Skeletal muscle cell (primary cell): Measurements from ENCODE around the gene MIB1.
A peak's percentile ranks its signal among the peaks of the same experiment; 100 is the strongest.

Experiments used
- DNase-seq: peaks from one replicate; pipeline ENCODE4 v3.0.0-alpha.2; 2010; ENCODE audit warnings: low read depth
- H3K4me3 ChIP-seq: 2 replicates; pipeline ENCODE4 v1.5.1; 2011; ENCODE audit warnings: low read depth, mild to moderate bottlenecking, control low read depth, low read length, moderate library complexity

The MIB1 gene

GRCh38 chr18:21803495-21803894 is 62.9 kb downstream of the MIB1 start:
- DNase-seq: no peak
- H3K4me3 ChIP-seq: no peak overlapping the region

DNA sequence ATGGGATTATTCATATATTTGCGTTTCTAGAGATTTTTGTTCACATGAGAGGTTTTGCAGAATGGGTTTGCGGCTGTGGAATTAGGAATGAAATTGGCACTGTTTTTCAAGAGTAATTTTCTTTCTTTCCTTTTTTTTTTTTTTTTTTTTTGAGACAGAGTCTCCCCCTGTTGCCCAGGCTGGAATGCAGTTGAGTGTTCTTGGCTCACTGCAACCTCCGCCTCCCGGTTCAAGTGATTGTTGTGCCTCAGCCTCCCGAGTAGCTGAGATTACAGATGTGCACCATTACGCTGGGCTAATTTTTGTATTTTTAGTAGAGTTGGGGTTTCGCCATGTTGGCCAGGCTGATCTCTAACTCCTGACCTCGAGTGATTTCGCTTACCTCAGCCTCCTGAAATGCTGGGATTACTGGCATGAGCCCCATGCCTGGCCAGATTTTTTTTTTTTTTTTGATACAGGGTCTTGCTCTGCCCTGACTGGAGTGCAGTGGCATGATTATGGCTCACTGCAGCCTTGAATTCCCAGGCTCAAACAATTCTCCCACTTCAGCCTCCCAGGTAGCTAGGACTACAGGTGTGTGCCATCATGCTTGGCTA is 65.3 kb downstream of the MIB1 start:
- H3K4me3 ChIP-seq: no peak overlapping the region
- DNase-seq: no peak

DNA sequence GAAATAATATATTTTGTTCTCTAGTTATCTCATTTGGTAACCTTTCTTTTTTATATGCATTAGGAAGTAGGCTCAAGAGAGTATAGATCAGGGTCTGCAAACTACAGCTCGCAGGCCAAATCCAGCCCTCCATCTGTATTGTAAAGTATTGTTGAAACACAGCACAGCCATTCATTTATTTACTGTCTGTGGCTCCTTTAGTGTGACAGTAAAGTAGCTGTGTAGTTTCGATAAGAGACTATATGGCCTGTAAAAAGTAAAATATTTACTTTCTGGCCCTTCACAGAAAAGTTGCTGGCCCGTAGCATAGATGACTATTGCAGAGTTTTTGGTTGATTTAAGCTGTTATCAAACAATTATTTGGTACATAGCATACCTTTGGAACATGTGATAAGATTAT is 67.6 kb downstream of the MIB1 start:
- no peak for DNase-seq
- no peak overlapping the region for H3K4me3 ChIP-seq

DNA sequence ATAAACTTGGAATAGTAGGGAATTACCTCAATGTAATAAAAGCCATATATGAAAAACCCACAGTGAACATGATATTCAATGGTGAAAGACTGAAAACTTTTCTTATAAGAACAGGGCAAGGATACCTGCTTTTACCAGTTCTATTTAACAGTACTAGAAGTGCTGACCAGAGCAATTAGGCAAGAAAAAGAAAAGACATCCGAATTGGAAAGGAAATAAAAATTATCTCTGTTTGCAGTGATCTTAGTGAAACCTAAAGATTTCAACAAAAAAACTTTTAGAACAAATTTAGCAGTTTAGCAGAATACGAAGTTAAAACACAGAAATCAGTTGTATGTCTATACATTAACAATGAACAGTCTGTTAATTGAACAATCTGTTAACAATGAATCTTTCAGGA is 69.1 kb downstream of the MIB1 start:
- DNase-seq: no peak
- H3K4me3 ChIP-seq: no peak overlapping the region

DNA sequence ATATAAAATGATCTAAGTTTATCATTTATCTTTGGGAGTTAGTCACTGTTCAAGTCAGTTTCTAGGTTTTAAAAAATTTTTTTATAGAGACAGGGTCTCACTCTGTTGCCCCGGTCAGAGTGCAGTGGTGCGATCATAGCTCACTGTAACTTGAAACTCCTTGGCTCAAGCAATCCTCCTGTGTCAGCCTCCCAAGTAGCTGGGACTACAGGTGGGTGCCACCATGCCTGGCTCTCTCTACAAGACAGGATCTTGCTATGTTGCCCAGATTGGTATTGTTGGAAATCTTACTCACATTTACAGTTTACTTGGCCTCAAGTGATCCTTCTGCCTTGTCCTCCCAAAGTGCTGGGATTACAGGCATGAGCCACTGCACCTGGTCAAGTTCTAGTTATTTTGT is 74.5 kb downstream of the MIB1 start:
- DNase-seq: no peak
- H3K4me3 ChIP-seq: no peak overlapping the region

DNA sequence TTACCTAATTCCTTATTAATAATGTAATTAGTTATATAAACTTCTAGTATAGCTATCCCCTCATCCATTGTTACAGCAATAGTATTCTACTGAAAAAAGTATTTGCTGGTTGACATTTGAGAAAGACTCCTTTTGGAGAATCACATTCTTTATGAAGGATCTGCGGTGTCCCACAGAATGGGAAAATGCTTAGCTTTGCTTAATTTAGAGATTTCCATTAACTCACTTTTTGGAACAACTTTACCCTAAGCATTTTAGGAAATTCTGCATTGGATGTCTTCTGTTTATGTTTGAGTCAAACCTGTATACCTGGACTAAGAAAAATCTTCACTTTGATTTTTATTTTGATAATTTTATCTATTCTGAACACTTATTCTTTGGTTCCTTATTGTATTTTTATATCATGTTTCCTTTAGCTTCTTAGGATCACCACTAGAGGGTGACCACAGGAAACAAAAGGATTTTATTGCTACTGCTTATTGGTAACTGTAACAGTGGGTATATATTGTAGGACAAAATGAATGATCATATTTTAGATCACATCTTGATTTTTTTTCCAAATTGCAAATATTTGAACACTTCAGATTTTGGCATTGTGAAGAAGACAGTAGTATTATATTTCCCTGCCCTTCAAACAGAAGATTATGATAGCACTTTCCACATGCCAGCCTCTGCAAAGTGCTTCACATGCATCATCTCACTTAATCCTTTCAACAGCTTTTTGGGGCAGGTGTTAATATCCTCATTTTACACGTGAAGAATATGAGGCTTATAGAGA is 79.6 kb downstream of the MIB1 start:
- H3K4me3 ChIP-seq: no peak overlapping the region
- DNase-seq: no peak

- H3K4me3 ChIP-seq: no peak overlapping the region
- no peak for DNase-seq
Observed at GRCh38 chr18:21820811-21821143, 80.2 kb downstream of the MIB1 start.

DNA sequence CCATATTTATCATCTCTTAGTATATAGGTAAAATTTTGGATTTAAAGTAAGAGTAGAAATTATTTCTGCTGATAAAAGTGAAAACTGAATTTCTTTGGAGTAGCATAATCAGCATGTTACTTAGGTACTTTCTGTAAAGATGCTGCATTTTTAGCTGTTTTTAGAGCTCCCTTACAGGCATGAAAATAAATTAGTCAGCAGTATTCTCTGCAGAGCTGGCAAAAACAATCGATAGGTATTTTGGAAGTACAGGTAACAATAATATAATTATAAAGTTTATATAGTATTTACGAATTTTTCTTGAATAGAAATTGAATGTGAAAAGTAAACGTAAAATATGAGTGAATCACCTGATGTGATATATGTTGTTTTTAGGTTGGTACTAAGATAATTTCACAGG is 83.3 kb downstream of the MIB1 start:
- DNase-seq: no peak
- H3K4me3 ChIP-seq: no peak overlapping the region

DNA sequence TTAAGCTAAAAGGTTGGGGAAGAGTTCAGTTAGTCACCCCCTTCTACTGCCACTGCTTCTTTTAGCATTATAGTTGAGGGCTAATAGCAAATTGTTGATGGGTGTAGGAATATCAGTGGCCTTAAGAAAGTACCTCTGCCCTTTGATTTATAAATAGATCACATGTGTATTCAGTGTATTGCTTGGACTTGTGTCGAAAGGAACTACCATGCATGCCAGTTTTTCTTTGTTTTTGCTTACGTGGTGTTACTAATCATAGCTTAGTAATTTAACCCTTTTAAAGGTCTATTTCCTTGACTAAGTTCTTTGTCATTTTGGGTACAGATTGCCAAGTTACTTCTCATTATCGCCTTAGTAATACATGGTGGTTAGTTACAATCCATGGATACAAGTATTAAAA is 85.6 kb downstream of the MIB1 start:
- DNase-seq: no peak

GRCh38 chr18:21826641-21827302 is 86.2 kb downstream of the MIB1 start:
- H3K4me3 ChIP-seq: no peak overlapping the region
- DNase-seq: no peak

More for the DNA sequence above, 85.6 kb downstream of the MIB1 start:
- no peak overlapping the region for H3K4me3 ChIP-seq

DNA sequence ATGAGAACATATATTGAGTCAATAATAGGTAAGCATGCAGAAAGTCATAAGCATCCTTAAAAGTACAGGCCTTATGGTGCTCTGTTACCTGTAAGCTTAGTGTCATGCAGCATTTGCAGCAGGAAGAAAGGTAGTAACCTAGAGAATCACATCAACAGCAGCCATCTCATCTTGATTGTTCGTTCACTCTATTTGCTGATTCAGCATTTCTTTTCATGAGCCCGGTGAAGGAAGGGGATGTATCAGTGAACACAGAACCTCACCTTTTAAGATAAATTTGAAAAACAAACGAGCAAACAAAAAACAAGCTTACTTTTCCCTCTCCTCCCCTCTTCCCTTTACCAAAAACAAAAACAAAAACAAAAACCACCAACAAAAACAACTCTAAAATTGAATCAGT is 89.9 kb downstream of the MIB1 start:
- no peak for DNase-seq
- H3K4me3 ChIP-seq: no peak overlapping the region

- no peak overlapping the region for H3K4me3 ChIP-seq
- DNase-seq: peak; percentile 11
Observed at GRCh38 chr18:21831413-21831831, 90.8 kb downstream of the MIB1 start.

DNA sequence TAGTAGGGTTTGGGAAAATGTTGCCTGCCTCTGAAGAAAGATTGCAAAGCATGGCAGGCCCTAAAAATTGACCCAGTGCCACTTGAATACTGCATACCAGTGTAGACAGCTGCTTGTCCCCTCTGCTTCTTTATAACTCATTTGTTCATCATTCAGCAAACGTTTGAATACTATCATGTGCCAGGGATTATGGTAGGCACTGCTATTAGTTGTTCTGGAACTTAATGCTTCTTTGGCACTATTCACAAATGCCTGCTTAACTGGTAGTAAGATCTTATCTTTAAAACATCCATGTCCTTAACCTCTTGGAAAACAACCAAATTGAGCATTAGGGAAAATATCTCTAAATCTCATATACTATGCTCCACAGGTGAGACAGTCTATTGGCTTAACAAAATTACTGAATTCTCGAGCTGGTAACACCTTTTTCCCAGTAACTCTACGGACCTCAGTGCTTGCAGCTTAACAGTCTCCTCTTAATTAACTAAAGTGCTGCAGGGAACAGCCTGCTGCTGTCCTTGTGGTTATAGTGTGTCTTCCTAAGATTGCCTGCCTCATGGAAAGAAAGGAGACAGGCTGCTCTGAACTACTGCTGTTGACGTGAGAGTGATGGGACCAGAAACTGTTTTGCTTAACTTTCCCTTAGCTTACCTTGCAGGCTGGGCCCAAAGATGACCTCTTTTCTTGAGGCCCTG is 93.2 kb downstream of the MIB1 start:
- DNase-seq: no peak
- no peak overlapping the region for H3K4me3 ChIP-seq

DNA sequence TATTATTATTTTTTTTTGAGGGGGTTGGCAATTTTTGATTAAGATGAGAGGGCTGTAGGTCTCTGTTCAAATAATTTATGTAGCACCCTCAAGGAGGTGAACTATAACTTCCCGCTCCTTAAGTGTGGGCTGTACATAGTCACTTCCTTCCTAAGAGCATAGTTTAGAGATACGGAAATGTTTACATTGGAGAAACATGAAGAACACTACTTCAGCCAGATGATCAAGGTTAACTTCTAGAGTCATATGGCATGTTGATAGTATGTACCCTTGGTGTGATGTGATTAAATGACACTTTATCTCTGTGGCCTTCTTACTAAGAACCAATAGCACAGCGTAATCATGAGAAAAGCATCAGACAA is 93.7 kb downstream of the MIB1 start:
- H3K4me3 ChIP-seq: no peak overlapping the region
- no peak for DNase-seq

DNA sequence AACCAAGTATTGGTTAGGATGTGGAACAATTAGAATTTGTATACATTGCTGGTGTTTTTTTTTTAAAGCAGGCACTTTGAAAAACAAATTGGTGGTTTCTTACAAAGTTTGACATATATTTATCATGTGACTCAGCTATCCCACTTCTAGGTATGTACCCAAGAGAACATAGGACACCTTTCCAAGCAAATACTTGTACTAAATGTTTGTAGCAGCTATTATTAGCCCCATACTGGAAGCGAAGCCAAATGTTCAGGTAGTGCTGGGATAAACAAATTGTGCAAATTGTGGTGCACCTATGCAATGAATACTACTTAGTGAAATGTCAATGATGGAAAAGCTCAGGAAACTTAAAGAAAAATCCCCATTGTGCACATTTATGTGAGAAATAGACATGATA is 101.0 kb downstream of the MIB1 start:
- DNase-seq: no peak
- no peak overlapping the region for H3K4me3 ChIP-seq

GRCh38 chr18:21843341-21843740 is 102.7 kb downstream of the MIB1 start:
- DNase-seq: no peak
- no peak overlapping the region for H3K4me3 ChIP-seq

GRCh38 chr18:21851327-21851961 is 110.9 kb downstream of the MIB1 start:
- no peak overlapping the region for H3K4me3 ChIP-seq
- no peak for DNase-seq

GRCh38 chr18:21853016-21853415 is 112.4 kb downstream of the MIB1 start:
- H3K4me3 ChIP-seq: no peak overlapping the region
- peak; percentile 19 for DNase-seq

- no peak overlapping the region for H3K4me3 ChIP-seq
- no peak for DNase-seq
Observed at GRCh38 chr18:21853775-21854552, 113.4 kb downstream of the MIB1 start.
